ENCODE measurements around the gene BTF3L4.

Gene BTF3L4

DNA sequence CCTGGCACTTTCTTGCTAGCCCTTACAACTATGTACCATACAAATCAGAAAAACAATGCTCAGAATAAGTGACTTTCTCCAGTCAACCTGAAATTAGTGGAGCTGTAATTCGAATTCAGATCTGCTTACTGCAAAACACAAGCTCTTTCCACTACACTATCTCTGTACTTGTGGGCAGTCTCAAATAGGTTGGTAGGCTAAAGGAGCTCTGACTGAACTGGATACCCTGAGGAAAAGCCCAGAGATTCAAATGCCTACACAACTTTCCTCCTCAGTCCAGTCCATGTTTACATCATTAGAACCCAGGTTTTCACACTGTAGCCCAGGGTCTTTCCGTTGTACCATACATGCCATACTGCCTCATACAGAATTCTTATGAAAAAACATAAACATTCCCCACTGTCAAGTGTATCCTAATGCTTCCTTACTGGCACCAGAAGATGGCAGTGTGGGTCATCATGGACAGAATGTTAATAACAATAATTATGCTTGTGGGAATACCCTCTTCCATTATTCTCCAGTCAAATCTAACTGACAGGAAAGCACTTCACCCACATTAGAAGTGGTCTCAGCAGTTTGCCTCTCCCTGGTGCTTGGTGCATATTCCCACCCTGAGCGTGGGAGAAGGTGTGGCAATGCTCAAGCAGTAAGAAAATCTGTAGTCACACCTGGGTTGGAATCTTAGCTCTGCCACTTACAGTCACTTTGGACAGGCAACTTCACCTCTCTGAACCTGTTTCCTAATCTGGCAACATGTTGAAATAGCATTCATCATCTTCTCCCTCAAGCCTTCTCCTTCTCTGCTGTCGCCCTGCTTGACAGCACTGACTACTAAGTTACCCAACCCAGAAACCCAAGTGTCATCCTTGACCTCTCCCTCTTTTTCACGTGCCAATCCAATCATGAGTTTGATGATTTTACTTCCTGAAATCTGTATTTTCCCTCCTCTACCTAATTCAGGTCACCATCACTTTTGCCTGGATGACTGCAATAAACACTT is 71.4 kb downstream of the BTF3L4 start:
- peak; percentile 28 for DNase-seq

DNA sequence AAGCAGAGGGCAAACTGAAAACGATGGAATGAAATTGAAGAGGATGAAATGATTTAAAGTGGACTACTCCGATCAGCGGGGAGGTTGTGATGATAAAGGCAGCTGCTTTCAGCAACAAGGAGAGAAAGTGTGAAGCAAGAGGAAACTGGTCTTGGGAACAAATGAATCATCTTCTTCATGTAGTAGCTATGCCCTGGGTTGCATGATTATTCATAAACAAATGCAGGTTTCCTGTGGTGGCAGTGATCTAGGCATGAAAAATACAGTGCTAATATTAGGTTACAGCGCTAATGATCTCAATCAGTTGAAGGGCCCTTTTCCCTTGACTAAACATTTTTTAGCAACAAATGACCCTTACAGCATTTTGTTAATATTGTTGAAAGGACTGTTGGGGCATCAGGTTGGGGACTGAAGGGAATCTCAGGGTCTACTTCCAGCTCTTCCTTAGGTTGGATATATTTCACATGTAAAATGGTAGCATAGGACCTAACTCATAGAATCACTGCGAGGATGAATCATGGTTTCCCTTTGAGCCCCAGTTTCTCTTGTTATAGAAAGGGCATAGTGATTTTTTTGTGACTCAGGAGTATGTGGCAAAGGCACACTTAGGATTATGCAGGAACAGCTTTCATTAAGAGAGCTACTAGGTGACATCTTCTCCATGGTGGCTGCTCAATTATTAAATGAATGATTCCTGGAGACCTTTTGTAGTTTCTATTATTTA is 83.9 kb downstream of the BTF3L4 start:
- DNase-seq = no peak

Data from NCI-H2107 (cell line).